ENCODE results near the gene CBLN3.
A peak's percentile ranks its signal among the peaks of the same experiment; 100 is the strongest.

Gene CBLN3

DNA sequence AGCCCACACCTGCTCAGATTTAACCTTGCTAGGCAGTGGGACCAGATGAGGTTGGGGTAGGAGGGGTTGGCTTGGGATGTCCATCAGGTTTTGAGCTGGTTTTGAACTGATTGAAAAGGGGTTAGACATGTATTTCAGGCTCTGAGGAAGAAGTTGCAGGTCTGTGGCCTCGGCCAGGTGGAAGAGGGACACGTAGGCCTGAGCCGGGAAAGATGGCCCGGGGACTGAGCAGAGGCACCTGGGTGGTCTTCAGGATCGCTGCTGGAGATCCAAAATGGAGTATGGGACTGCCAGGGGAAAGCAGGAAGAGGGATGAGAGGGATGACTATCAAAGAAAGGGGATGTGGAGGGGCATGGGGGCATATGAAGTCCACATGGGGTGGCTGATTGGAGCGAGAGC is 23.1 kb downstream of the CBLN3 start:
- no peak overlapping the region for H3K4me3 ChIP-seq (ENCODE audit: low read depth, low read length)
- no peaks in the 10 kb centered on the region for H3K27me3 ChIP-seq (replicated peaks)
- no peak for DNase-seq
- in situ Hi-C loops (cut with HindIII; ENCODE audit: low pct_ligation_motif_present, low sequenced_read_pairs), result no loop called here
- TF ChIP-seq, protein P1, sequence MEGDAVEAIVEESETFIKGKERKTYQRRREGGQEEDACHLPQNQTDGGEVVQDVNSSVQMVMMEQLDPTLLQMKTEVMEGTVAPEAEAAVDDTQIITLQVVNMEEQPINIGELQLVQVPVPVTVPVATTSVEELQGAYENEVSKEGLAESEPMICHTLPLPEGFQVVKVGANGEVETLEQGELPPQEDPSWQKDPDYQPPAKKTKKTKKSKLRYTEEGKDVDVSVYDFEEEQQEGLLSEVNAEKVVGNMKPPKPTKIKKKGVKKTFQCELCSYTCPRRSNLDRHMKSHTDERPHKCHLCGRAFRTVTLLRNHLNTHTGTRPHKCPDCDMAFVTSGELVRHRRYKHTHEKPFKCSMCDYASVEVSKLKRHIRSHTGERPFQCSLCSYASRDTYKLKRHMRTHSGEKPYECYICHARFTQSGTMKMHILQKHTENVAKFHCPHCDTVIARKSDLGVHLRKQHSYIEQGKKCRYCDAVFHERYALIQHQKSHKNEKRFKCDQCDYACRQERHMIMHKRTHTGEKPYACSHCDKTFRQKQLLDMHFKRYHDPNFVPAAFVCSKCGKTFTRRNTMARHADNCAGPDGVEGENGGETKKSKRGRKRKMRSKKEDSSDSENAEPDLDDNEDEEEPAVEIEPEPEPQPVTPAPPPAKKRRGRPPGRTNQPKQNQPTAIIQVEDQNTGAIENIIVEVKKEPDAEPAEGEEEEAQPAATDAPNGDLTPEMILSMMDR (IDR thresholded peaks at IDR 0.05; ENCODE audit: low read depth, low read length, missing control alignments), result no peak
- no peak overlapping the region for H3K27ac ChIP-seq
- H3K36me3 ChIP-seq (replicated peaks), result no peaks in the 10 kb centered on the region

DNA sequence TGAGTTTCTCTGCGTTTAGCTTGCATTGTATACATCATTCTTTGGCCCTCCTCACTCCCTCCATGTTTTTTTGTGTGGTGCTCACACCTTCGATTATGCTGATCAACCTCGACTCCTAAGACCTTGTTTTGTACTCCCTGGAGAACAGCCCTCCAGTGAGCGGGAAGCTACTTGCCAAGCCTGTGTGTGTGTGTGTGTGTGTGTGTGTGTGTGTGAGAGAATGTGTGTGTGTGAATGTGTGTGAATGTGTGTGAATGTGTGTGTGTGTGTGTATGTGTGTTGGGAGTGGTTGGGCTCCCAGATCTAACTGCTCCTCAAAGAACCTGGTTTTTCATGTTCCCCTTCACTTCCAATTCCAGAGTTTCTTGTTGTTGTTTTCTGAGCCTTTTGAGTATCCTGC is 24.7 kb downstream of the CBLN3 start:
- Histone ChIP-seq H3K27me3 (replicated peaks) (no peaks in the 10 kb centered on the region), H3K4me3 (ENCODE audit: low read depth, low read length) (no peak overlapping the region), H3K36me3 (replicated peaks) (no peaks in the 10 kb centered on the region), H3K27ac (no peak overlapping the region)
- in situ Hi-C loops (cut with HindIII; ENCODE audit: low pct_ligation_motif_present, low sequenced_read_pairs), result no loop called here
- TF ChIP-seq, protein P1 (IDR thresholded peaks at IDR 0.05; ENCODE audit: low read depth, low read length, missing control alignments), result no peak
- DNase-seq, result no peak

DNA sequence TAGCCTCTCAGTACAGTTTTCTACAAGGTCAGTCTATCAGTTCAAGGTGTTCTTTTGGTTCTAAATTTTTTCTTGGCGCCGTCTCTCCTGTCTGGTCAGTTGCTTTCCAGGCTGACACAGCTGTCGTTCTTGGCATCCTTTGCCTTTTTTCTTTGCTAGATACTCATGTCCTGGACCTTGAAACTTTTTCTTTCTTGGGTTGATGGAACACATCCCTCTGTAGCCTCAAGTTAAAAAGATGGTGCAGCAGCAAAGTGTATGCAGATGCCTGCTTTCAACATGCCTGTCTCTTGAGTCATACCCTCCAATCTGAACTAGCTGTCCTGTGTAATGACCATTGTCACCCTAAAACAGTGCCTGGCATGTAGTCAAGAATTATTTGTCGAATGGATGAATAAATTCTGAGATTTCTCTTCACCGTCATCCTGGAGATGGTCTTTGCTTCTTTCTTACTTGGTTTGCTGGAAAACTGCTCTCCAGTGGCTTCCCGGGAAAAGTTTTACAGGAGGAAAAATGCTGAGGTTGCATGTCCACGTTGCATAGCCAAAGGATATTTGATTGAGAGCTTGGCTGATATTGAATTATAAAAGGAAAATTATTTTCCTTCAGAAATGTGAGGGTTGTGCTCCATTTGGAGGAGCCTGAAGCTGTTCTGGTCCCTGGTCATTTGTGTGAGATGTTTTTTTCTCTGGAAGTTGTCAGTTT is 26.0 kb downstream of the CBLN3 start:
- TF ChIP-seq, protein P1 (IDR thresholded peaks at IDR 0.05; ENCODE audit: low read depth, low read length, missing control alignments), result no peak
- Histone ChIP-seq H3K4me3 (ENCODE audit: low read depth, low read length) (no peak overlapping the region), H3K27ac (no peak overlapping the region), H3K36me3 (replicated peaks) (no peaks in the 10 kb centered on the region), H3K27me3 (replicated peaks) (no peaks in the 10 kb centered on the region)
- no peak for DNase-seq
- in situ Hi-C loops (cut with HindIII; ENCODE audit: low pct_ligation_motif_present, low sequenced_read_pairs), result no loop called here

DNA sequence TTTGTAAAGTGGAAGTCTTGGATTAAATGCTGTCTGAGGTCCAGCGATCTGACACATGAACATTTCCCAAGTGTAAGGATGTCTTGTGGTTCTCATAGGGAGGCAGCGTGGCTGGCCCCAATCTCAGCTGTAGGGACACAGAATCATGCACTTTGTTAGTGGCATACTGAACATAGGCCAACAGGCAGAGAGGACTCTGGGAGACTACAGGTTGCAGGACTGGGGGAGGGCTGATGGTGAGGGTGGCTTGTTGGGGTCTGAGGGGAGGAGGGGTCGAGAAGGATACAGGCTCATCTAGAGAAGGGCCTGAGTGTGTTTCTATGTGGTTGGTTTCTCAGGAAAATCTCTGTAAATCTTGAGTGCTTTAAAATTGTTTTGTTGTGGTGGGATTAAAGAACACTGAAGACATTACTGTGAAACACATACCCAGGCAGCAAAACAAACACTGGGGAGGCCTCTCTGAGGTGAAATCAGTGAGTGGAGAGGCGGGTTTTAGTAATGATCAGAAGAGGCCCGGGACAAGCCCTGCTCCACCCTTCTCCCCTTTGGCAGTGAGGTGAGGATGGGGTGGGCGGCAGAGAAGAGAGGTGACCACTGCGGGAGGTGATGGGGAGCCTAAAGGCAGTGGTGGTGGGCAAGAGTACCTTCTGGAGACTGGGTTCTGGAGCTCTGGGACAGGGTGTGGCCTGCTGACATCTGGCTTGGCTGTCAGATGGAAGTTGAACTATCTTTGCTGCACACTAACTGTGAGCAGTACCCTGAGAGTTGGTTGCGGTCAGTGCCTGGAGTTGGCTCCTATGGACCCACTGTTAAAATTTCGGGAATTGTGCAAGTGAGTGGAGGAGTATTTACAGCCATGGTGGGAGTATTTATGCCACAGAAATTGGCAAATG is 27.4 kb downstream of the CBLN3 start:
- TF ChIP-seq, protein P1 (IDR thresholded peaks at IDR 0.05; ENCODE audit: low read depth, low read length, missing control alignments), result no peak
- Histone ChIP-seq H3K27ac (no peak overlapping the region), H3K36me3 (replicated peaks) (no peaks in the 10 kb centered on the region), H3K4me3 (ENCODE audit: low read depth, low read length) (no peak overlapping the region), H3K27me3 (replicated peaks) (no peaks in the 10 kb centered on the region)
- in situ Hi-C loops (cut with HindIII; ENCODE audit: low pct_ligation_motif_present, low sequenced_read_pairs), result no loop called here
- no peak for DNase-seq

DNA sequence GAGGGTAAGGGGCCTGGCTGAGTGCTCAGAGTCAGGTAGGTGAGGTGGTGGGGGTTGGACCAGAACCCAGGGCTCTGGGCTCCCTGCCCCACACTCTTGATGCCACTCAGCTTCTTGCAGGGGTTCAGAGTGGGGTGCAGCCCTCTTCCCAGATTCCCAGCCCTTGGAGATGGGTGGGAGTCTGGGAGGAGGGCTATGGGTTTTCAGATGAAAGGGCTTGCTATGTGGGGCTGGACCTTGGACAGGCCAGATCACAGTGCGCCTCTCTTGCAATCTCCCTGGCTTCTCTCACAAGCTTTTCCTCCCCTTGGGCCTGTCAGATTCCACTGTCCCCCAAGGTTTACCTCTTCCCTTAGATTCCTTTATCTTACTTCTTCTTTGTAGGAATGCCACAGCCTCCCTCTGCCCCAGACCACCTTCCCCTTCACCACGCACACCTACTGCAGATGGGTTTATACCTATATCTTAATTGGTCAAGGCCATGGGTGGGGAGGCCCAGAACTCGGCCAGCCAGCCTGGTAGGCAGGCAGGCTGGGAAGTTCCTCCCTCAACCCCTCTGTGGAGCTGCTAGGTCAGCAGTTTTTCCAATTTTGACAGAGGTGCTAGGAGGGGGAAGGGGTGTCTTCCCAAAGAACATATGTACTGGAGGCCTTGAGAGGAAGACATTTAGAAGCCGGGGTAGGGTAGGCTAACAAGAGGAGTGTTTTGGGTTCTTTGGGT is 29.3 kb downstream of the CBLN3 start:
- peak overlapping the region; percentile 65 for H3K4me3 ChIP-seq (ENCODE audit: low read depth, low read length)
- TF ChIP-seq, protein P1 (IDR thresholded peaks at IDR 0.05; ENCODE audit: low read depth, low read length, missing control alignments), result no peak
- in situ Hi-C loops (cut with HindIII; ENCODE audit: low pct_ligation_motif_present, low sequenced_read_pairs), result no loop called here
- DNase-seq, result no peak
- no peaks in the 10 kb centered on the region for H3K36me3 ChIP-seq (replicated peaks)
- H3K27me3 ChIP-seq (replicated peaks), result no peaks in the 10 kb centered on the region
- no peak overlapping the region for H3K27ac ChIP-seq
